GM18526 (cell line): Measurements from ENCODE around the gene MAP4K1.

Experiments
- POLR2A ChIP-seq: IDR thresholded peaks from 3 replicates; pipeline ENCODE4 v1.6.1; 2011; ENCODE audit not compliant: insufficient read length; ENCODE audit errors: extremely low read depth

MAP4K1 gene

DNA sequence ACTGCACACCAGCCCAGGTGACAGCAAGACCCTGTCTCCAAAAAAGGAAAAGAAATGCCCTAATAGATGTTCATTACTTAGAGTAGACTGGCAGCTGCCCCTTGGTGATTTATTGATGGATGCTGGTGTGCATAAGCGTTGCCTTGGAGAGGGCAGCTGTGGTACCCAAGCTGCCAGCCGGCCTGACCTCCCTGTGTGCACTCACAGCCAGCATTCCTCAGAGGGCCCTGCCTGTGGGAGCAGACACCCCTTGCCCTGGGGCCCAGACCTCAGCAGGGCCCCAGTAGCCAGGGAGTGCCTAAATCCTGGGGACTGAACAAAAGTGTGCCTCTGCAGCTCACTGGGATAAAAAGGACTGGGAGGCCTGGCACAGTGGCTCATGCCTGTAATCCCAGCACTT lies 21.9 kb upstream of the MAP4K1 start:
- TF ChIP-seq POLR2A, result no peak

DNA sequence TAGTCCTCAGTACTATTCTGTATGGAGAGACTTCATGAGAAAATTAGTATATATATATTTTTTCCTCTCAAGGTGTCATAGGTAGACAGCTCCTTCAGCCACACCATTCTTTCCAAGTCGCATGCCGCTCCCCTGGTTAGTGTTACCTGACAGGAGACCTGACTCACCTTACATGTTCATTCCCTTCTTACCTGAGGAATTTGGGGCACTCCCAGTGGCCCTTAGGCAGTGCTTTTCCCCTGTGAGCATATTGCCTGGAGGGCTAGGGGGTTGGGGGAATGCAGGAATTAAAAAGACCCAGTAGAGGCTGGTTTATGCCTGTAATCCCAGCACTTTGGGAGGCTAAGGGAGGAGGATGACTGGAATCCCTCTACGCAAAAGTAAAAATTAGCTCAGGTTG lies 20.7 kb upstream of the MAP4K1 start:
- no peak for TF ChIP-seq POLR2A

DNA sequence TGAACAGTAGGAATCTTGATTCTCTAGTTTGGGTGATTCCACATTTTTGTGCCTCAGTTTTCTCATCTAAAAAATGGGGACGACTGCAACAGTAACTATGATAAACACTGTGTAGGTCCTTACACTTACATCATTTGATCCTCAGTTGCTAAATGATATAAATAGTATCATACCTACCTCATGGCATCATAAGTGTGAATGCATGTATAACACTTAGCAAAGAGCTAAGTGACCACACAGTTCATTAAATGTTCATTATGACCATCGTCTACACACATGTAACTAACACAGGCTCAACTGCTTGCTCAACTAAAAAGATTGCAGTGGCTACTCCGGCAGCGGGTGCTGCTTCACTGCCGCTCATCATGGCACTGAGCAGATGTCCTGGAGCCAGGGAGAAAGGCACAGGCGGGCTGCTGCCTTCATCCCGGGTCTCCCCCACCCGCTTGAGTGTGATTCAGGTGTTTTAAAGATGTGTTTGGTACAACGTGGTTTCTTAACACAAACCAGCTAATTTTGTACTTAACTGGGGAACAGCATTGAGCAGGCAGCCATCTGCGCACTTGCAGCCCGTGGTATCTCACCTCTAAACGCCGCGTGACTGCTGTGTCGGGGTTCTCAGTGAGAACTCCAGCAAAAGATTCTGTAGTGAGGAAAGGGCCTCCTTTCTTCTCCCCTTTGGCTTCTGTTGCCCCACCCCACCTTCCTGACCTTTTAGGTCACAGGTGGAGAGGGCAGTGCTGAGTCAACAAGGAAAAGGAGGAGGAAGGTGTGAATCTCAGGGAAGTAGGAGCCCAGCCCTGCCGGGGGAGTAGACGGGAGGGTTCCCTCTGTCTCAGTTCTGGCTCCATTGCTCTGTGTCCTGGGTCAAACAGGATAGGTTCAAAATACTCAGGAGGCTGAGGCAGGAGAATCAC lies 18.0 kb upstream of the MAP4K1 start:
- TF ChIP-seq POLR2A, result no peak

DNA sequence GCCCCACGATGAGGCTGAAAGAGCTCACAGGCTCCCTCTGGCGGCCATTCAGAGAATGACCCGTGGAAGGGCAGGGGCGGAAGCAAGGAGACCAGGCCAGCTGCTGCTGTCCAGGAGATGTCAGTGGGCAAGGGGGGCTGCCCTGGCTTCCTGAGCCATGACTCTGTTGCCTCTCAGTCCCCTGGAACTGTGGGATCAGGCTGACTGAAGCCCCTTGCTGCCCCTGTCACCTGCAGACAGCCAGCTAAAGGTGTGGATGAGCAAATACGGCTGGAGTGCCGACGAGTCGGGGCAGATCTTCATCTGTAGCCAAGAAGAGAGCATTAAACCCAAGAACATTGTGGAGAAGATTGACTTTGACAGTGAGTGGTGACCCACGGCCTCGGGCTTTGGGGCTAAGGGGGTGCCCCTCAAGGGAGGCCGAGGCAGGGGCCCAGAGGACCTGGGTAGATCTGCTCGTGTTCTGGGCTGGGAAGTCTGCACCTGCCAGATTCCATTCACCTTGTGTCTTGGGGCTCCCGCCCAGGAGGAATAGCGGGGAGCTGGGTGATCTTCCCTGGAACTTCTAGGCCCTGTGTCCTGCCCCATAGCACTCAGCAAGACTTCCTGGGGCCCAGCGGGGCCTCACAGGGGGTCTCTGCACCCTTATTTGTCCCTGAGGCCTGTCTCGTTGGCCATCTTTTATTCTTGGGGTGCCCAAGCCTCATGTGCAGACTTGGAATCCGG lies 17.2 kb upstream of the MAP4K1 start:
- TF ChIP-seq POLR2A, result no peak

DNA sequence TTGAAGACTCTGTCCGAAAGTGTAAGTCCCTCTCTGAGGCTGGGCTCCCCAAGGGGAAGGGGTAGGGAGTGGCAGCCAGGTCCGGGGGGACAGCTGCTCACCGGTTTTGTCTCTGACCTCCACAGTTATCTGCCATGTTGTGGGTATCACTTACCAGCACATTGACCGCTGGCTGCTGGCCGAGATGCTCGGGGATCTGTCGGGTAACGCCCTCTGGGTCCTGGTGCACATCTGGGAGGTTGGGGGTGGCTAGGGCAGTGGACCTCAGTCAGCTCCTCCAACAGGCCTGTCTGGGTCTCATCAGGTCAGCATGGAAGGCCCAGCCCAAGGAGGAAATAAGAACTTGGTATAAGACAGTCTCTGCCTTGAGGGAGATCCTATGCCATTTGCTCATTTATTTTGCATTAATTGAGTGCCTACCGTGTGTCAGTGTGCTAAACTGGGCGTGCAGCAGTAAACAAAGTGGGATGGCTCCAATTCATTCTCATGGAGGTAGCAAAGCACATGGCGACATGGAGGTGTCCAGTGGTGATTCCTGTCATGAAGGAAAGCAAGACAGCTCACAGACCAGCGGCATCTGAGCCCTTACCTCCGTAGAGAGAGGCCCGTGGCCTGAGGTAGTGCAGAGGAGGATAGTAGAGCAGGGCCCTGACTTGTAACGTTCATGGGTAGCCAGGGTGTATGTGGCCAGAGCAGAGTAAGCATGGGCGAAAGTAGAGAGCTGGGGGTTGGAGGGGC lies 14.9 kb upstream of the MAP4K1 start:
- no peak for TF ChIP-seq POLR2A

DNA sequence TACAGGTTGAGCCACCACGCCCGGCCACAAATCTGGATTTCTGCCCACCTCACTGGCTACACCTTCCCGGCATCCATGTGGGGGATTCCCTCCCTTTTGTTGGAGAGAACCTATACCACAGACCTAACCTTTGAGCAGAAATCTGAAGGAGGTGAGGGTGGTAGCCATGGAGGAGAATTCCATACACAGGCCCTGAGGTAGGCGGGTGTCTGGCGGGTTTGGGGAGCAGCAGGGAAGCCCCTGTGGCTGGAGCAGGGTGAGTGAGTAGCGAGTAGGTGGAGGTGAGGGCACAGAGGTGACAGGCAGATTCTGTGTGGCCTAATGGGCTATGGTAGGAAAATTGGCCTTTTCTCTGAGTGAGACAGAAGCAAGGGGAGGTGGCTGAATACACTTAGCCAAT lies 11.8 kb upstream of the MAP4K1 start:
- no peak for TF ChIP-seq POLR2A

DNA sequence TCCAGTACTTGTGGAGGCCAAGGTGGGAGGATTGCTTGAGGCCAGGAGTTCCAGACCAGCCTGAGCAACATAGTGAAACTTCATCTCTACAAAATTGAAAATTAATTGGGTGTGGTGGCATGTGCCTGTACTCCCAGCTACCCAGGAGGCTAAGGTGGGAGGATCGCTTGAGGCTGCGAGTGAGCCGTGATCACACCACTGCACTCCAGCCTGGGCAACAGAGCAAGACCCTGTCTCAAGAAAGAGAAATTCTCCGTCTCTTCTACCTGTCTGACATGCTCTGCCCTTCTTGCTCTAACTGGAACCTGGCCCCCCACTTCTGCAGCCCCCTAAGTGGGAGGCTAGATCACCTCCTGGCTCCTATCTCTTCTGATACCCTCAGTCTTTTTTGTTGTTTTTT lies 8.6 kb upstream of the MAP4K1 start:
- TF ChIP-seq POLR2A, result no peak

DNA sequence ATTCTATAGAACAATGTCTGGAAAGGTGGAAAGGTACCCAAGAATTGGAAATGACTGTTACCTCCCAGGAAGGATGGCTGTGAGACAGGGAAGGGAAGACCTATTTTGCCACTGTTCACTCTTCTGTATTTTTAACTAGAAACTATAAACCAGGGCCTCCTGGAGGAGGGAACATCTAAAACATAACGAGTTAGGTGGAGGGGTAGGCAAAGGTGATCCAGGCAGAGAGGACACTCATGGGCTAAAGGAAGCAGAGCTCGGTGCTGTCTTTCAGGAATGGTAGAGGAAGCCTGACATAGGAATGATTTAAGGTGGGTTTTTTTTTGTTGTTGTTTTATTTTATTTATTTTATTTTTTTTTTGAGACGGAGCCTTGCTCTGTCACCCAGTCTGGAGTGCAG lies 7.1 kb upstream of the MAP4K1 start:
- no peak for TF ChIP-seq POLR2A

DNA sequence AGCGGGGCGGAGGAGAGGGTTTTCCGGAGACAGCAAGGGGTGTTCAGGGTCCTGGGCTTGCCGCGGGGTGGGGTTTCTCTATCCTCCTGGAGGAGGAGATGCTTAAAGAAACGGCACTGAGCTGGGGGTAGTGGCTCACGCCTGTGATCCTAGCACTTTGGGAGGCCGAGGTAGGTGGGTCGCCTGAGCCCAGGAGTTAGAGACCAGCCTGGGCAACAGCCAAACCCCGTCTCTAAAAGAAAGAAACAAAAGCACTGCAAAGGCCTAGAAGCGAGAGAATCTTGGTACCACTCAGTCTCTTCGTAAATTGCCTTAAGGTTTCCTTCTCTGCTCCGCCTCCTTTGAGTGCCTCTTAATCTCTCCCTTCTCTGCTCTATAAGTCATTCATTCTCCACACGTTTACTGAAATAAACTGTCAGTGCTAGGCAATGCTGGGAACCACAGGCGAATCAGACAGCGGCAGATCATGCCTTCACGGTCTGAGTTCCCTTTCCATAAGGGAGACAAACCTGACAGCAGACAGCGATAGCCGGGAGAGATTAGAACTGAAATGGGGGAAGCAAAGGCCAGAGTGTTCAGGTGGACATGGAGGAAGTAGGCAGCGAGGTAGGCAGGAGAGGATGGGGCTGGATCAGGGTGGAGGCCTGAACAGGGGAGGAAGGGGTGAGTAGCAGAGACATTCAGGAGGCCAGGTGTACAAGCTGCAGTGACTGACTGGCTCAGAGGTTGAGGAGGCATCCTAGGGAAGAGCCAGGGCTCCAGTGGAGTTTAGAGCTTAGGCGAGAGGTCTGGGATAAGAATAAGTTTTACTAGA lies 1.8 kb upstream of the MAP4K1 start:
- TF ChIP-seq POLR2A, result no peak

DNA sequence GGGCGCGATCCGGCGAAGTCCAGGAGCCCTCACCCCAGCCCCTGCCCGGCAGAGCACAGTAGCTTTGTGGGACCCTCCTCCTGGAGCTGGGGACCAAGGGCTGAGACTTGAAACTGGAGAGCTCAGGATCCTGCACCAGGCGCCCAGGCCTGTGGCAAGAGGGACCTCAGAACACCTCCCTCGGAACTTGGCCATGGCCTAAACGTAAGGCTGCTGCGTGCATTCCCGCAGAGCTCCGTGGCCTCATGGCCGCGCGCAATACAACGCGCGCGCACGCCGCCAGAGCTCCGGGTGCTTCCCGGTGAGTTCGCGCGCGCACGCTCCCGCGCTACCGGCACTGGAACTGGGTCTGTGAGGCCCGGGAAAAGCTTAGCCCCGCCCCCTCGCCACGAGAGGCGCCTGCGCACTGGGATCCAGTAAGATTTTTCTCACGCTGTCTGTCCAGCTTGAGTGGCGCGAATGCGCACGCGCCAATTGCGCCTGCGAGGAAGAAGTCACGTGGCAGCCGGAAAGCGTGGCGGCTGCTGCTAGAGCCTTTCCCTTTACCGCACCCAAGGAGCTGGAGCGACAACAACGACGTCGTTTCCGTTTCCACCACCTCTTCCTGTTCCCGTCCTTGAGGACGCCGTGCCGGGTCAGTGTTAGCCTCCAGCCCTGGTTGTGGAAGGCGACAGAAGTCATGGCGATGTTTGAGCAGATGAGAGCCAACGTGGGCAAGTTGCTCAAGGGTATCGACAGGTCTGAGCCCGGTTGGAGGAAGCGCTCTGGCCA lies 1.0 kb upstream of the MAP4K1 start, which contains the start of gene EIF3K:
Gene EIF3K (plus strand): TSS at position 599 of the 771 bp plus-strand sequence. CDS start 81 bp downstream, at position 680.
- TF ChIP-seq POLR2A, result peak; percentile 91

DNA sequence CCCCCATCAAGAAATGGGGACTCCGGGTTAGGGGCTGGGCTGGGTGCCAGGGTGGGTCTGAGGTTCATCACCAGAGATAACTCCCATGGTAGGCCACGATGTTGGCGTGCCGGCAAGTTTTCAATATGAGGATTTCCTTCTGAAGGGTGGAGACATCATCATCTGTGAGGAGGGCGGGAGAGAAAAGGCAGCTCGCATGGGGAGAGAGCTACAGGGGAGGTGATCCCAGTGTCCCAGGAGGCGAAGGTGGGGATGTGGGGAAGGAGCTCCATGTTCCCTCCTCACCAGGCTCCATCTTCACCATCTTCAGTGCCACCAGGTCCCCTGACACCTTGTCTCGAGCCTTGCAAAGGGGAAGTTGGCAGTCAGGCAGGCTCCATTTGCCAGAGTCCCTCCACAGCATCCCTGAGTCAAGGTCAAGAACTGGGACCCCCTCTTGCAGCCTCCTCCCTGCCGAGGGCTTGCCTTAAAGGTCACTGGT lies 430 bp downstream of the MAP4K1 start:
- no peak for TF ChIP-seq POLR2A

DNA sequence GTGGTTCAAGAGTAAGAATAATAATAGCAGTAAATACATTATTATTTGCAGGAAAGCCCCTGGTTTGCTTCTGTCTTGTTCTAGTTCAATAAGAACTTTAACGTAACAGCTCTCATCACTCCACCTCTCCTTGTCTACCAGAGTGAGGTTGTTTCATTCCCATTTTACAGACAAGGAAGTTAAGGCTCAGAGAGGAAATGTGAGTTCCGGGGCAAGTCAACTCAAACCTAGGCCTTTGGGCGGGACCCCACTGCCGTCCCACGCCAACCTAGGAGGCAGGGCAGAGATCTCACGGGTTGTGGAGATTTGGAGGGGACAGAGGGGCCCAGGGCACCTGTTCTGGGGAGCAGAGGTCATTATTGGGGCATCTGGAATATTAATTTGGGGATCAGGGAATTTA lies 1.5 kb downstream of the MAP4K1 start:
- no peak for TF ChIP-seq POLR2A

DNA sequence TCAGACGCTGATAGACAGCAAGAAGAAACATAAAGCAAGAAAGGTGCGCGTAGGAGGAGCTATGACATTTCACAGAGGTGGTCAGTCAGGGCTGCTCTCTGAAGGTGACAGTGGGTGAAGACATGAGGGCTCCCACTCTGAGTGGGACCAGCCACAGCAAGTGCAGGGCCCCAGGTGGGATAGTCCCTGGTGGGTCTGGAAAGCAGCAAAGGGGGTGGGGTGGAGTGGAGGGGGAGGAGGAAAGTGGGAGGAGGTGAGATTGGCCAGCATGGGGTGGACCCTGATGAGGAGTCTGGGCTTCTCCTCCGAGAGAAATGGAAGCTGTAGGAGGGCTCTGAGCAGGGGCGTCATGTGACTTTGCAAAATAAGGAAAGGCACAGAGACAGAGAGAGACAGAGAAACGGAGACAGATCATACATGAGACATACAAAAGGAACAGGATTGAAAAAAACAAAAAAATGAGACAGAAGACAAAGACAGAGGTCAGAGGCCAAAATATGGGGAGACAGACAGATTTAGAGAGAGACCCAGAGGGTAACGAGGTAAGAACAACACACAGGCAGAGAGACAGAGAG lies 2.7 kb downstream of the MAP4K1 start:
- no peak for TF ChIP-seq POLR2A
